GM19193 (cell line): ENCODE data around the gene RPEL1.

Experiments
- POLR2A ChIP-seq: IDR thresholded peaks from 4 replicates; pipeline ENCODE4 v1.6.1; 2011; ENCODE audit not compliant: insufficient read depth, insufficient read length; ENCODE audit errors: extremely low read depth

Gene RPEL1

GRCh38 chr10:103276896-103277712 is 31.4 kb downstream of the RPEL1 start, which contains the start of gene INA:
INA (plus strand) TSS chr10:103277138; CDS start chr10:103277212, 74 bp downstream.
- no peak for TF ChIP-seq POLR2A

GRCh38 chr10:103277713-103278536 is 32.2 kb downstream of the RPEL1 start:
- no peak for TF ChIP-seq POLR2A

- TF ChIP-seq POLR2A: no peak
Observed at GRCh38 chr10:103278537-103278823, 32.8 kb downstream of the RPEL1 start.

- TF ChIP-seq POLR2A: no peak
Observed at GRCh38 chr10:103278862-103279298, 33.2 kb downstream of the RPEL1 start.

- no peak for TF ChIP-seq POLR2A
Observed at GRCh38 chr10:103280031-103280430, 34.3 kb downstream of the RPEL1 start.

GRCh38 chr10:103280506-103280905 is 34.8 kb downstream of the RPEL1 start:
- TF ChIP-seq POLR2A: no peak

GRCh38 chr10:103281753-103282152 is 36.1 kb downstream of the RPEL1 start:
- no peak for TF ChIP-seq POLR2A

- TF ChIP-seq POLR2A: no peak
Observed at GRCh38 chr10:103282961-103283360, 37.3 kb downstream of the RPEL1 start.

GRCh38 chr10:103284170-103284569 is 38.5 kb downstream of the RPEL1 start:
- TF ChIP-seq POLR2A: no peak

- no peak for TF ChIP-seq POLR2A
Observed at GRCh38 chr10:103287992-103288391, 42.3 kb downstream of the RPEL1 start.

GRCh38 chr10:103291588-103291987 is 45.9 kb downstream of the RPEL1 start:
- no peak for TF ChIP-seq POLR2A

GRCh38 chr10:103295374-103296015 is 49.8 kb downstream of the RPEL1 start:
- TF ChIP-seq POLR2A: no peak
